BLaER1 (cell line): Measurements from ENCODE around the gene MYO15A.
A peak's percentile ranks its signal among the peaks of the same experiment; 100 is the strongest.

Experiments
- H3K27ac ChIP-seq: shearing (Covaris generic); formaldehyde crosslinking; 2 replicates; pipeline ENCODE4 v1.8.1; 2022
- H3K27me3 ChIP-seq: shearing (Covaris generic); formaldehyde crosslinking; 2 replicates; pipeline ENCODE4 v1.8.1; 2022
- H3K36me3 ChIP-seq: shearing (Covaris generic); formaldehyde crosslinking; 2 replicates; pipeline ENCODE4 v1.8.1; 2022
- H3K4me1 ChIP-seq: shearing (Covaris generic); formaldehyde crosslinking; 2 replicates; pipeline ENCODE4 v1.8.1; 2022
- H3K4me2 ChIP-seq: shearing (Covaris generic); formaldehyde crosslinking; 2 replicates; pipeline ENCODE4 v1.8.1; 2022
- H3K4me3 ChIP-seq: shearing (Covaris generic); formaldehyde crosslinking; 2 replicates; pipeline ENCODE4 v1.8.1; 2022
- H3K9ac ChIP-seq: shearing (Covaris generic); formaldehyde crosslinking; 2 replicates; pipeline ENCODE4 v1.8.1; 2022
- H3K9me3 ChIP-seq: shearing (Covaris generic); formaldehyde crosslinking; 2 replicates; pipeline ENCODE4 v1.8.1; 2022
- H4K20me1 ChIP-seq: shearing (Covaris generic); formaldehyde crosslinking; 2 replicates; pipeline ENCODE4 v1.8.1; 2022
- Cebpa-rat ChIP-seq: shearing (Covaris generic); IDR thresholded peaks from 2 replicates; pipeline ENCODE4 v1.8.1; 2022

MYO15A gene

GRCh38 chr17:18225642-18226283, 117.2 kb downstream of the MYO15A start:
- Histone ChIP-seq H3K4me3 (peak overlapping the region; percentile 84), H3K27me3 (no peaks in the 10 kb centered on the region), H4K20me1 (peaks cover 49% of the 10 kb centered on the region), H3K4me2 (peak overlapping the region; percentile 97), H3K9ac (peak overlapping the region; percentile 89), H3K9me3 (no peaks in the 10 kb centered on the region), H3K4me1 (peaks cover 42% of the 10 kb centered on the region), H3K27ac (peak overlapping the region; percentile 79), H3K36me3 (peaks cover under 1% of the 10 kb centered on the region; the same call in 1 of the 2 replicates)
- no peak for TF ChIP-seq Cebpa-rat

- TF ChIP-seq Cebpa-rat = no peak
- Histone ChIP-seq H4K20me1 (peaks cover 55% of the 10 kb centered on the region), H3K4me1 (peaks cover 35% of the 10 kb centered on the region), H3K9ac (peak overlapping the region; percentile 89), H3K4me3 (peak overlapping the region; percentile 84), H3K4me2 (peak overlapping the region; percentile 97), H3K9me3 (no peaks in the 10 kb centered on the region), H3K27ac (peak overlapping the region; percentile 79), H3K36me3 (peaks cover 7% of the 10 kb centered on the region; the same call in 1 of the 2 replicates), H3K27me3 (no peaks in the 10 kb centered on the region)
Observed at GRCh38 chr17:18226284-18226945, 117.9 kb downstream of the MYO15A start.

- no peaks in the 10 kb centered on the region for H3K9me3 ChIP-seq
- no peak overlapping the region for H3K27ac ChIP-seq
- H3K4me2 ChIP-seq = no peak overlapping the region
Observed at GRCh38 chr17:18227635-18228034, 119.1 kb downstream of the MYO15A start.

GRCh38 chr17:18228176-18228682, 119.7 kb downstream of the MYO15A start:
- H3K27me3 ChIP-seq = no peaks in the 10 kb centered on the region
- H3K9ac ChIP-seq = 0 out of 2 replicates have a peak overlapping the region, but pooled peaks have one; percentile 10
- H3K4me3 ChIP-seq = no peak overlapping the region
- H4K20me1 ChIP-seq = peaks cover 74% of the 10 kb centered on the region
- H3K36me3 ChIP-seq = peaks cover 24% of the 10 kb centered on the region
- H3K4me2 ChIP-seq = no peak overlapping the region
- TF ChIP-seq Cebpa-rat = no peak
- H3K9me3 ChIP-seq = no peaks in the 10 kb centered on the region
- H3K27ac ChIP-seq = no peak overlapping the region
- H3K4me1 ChIP-seq = peaks cover 32% of the 10 kb centered on the region

More at GRCh38 chr17:18227635-18228034, 119.1 kb downstream of the MYO15A start:
- TF ChIP-seq Cebpa-rat = no peak
- no peak overlapping the region for H3K9ac ChIP-seq
- H3K36me3 ChIP-seq = peaks cover 18% of the 10 kb centered on the region
- H3K4me3 ChIP-seq = no peak overlapping the region
- H3K27me3 ChIP-seq = no peaks in the 10 kb centered on the region
- H4K20me1 ChIP-seq = peaks cover 68% of the 10 kb centered on the region
- H3K4me1 ChIP-seq = peaks cover 32% of the 10 kb centered on the region

- H4K20me1 ChIP-seq = peaks cover 80% of the 10 kb centered on the region
- no peaks in the 10 kb centered on the region for H3K27me3 ChIP-seq
- TF ChIP-seq Cebpa-rat = no peak
- no peak overlapping the region for H3K9ac ChIP-seq
- H3K4me3 ChIP-seq = no peak overlapping the region
- no peaks in the 10 kb centered on the region for H3K9me3 ChIP-seq
- H3K4me1 ChIP-seq = peaks cover 32% of the 10 kb centered on the region
- H3K4me2 ChIP-seq = no peak overlapping the region
- H3K36me3 ChIP-seq = peaks cover 34% of the 10 kb centered on the region
- no peak overlapping the region for H3K27ac ChIP-seq
Observed at GRCh38 chr17:18229254-18229653, 120.7 kb downstream of the MYO15A start.
